ENCODE data around the gene NACAD. TPM values are rescaled to one million over a fixed set of nuclear protein-coding genes. Genes with fewer than 3 reads are reported as not detected.
"Not testable (repeated sequence)": the region's sequence is repeated elsewhere in the genome, so short reads cannot be mapped to it uniquely, and the experiment has no call there.

Gene NACAD
- total and polyA plus RNA-seq, 3 donors from 2014 or later: 6.9 to 12.0 (median 8.7) TPM

- H3K4me3 ChIP-seq: no peak overlapping the region
- H3K27ac ChIP-seq: no peak overlapping the region
- no peaks in the 10 kb centered on the region for H3K4me1 ChIP-seq
- no peaks in the 10 kb centered on the region for H3K36me3 ChIP-seq (ENCODE audit: low read depth, missing control alignments)
- H3K27me3 ChIP-seq: no peaks in the 10 kb centered on the region
- DNase-seq: no peak
- H3K9me3 ChIP-seq: no peaks in the 10 kb centered on the region
- WGBS, 2 donors: 96 to 99% methylated on average over 5 of the region's 5 CpGs
- intact Hi-C loops (cut with DNase I; ENCODE audit: low total_unique reads): no loop called here
- TF ChIP-seq POLR2A (IDR thresholded peaks at IDR 0.05): no peak
- no peak for TF ChIP-seq CTCF (IDR thresholded peaks at IDR 0.05)
Measured at GRCh38 chr7:45037876-45038275, 50.9 kb downstream of the NACAD start.

GRCh38 chr7:45036796-45037195 lies 52.0 kb downstream of the NACAD start:
- Histone ChIP-seq H3K36me3 (ENCODE audit: low read depth, missing control alignments) (no peaks in the 10 kb centered on the region), H3K4me1 (no peaks in the 10 kb centered on the region), H3K9me3 (no peaks in the 10 kb centered on the region), H3K4me3 (no peak overlapping the region), H3K27me3 (no peaks in the 10 kb centered on the region), H3K27ac (no peak overlapping the region)
- WGBS, 2 donors: 83 to 92% methylated on average over 8 of the region's 8 CpGs
- intact Hi-C loops (cut with DNase I; ENCODE audit: low total_unique reads): no loop called here
- TF ChIP-seq CTCF (IDR thresholded peaks at IDR 0.05) (no peak), POLR2A (IDR thresholded peaks at IDR 0.05) (no peak)
- DNase-seq: no peak

- no peak for TF ChIP-seq CTCF (IDR thresholded peaks at IDR 0.05)
- TF ChIP-seq POLR2A (IDR thresholded peaks at IDR 0.05): no peak
- Histone ChIP-seq H3K4me1 (no peaks in the 10 kb centered on the region), H3K36me3 (ENCODE audit: low read depth, missing control alignments) (no peaks in the 10 kb centered on the region), H3K9me3 (no peaks in the 10 kb centered on the region), H3K27me3 (no peaks in the 10 kb centered on the region), H3K4me3 (no peak overlapping the region), H3K27ac (no peak overlapping the region)
- WGBS, 2 donors: 84 to 91% methylated on average over 3 of the region's 3 CpGs
- DNase-seq: no peak
- intact Hi-C loops (cut with DNase I; ENCODE audit: low total_unique reads): no loop called here
Measured at GRCh38 chr7:45036317-45036716, 52.5 kb downstream of the NACAD start.

- no peak overlapping the region for H3K27ac ChIP-seq
- no peaks in the 10 kb centered on the region for H3K27me3 ChIP-seq
- no peaks in the 10 kb centered on the region for H3K9me3 ChIP-seq
- no peaks in the 10 kb centered on the region for H3K4me1 ChIP-seq
- DNase-seq: no peak
- WGBS, 2 donors: 83 to 85% methylated on average over 6 of the region's 6 CpGs
- no peaks in the 10 kb centered on the region for H3K36me3 ChIP-seq (ENCODE audit: low read depth, missing control alignments)
- TF ChIP-seq POLR2A (IDR thresholded peaks at IDR 0.05): no peak
- no peak for TF ChIP-seq CTCF (IDR thresholded peaks at IDR 0.05)
- intact Hi-C loops (cut with DNase I; ENCODE audit: low total_unique reads): no loop called here
- no peak overlapping the region for H3K4me3 ChIP-seq
Measured at GRCh38 chr7:45035893-45036292, 52.9 kb downstream of the NACAD start.

- Histone ChIP-seq H3K4me1 (no peaks in the 10 kb centered on the region), H3K27ac (no peak overlapping the region), H3K27me3 (no peaks in the 10 kb centered on the region), H3K36me3 (ENCODE audit: low read depth, missing control alignments) (no peaks in the 10 kb centered on the region), H3K4me3 (no peak overlapping the region), H3K9me3 (no peaks in the 10 kb centered on the region)
- 90 to 93% methylated on average over 5 of the region's 5 CpGs for WGBS, 2 donors
- DNase-seq: no peak
- intact Hi-C loops (cut with DNase I; ENCODE audit: low total_unique reads): no loop called here
- TF ChIP-seq CTCF (IDR thresholded peaks at IDR 0.05) (no peak), POLR2A (IDR thresholded peaks at IDR 0.05) (no peak)
Measured at GRCh38 chr7:45035371-45035770, 53.4 kb downstream of the NACAD start.

GRCh38 chr7:45034710-45035109 lies 54.1 kb downstream of the NACAD start:
- H3K4me1 ChIP-seq; H3K27me3 ChIP-seq; H3K4me3 ChIP-seq; intact Hi-C loops (cut with DNase I; ENCODE audit: low total_unique reads); H3K27ac ChIP-seq; H3K9me3 ChIP-seq; H3K36me3 ChIP-seq (ENCODE audit: low read depth, missing control alignments); DNase-seq: not testable (repeated sequence)
- WGBS, 2 donors: 84 to 96% methylated on average over 5 of the region's 5 CpGs
